Psoas muscle (tissue), 8 donors: ENCODE data around the gene GNG12. TPM values are rescaled to one million over a fixed set of nuclear protein-coding genes. Genes with fewer than 3 reads are reported as not detected.

Source experiments
- ATAC-seq, 4 donors: fragments of 200-7000 bp; cut with Tn5 transposase; one replicate each; pipeline ENCODE4 v1.9.1; 2020; ENCODE audit warnings: moderate library complexity in 3 of 4, mild to moderate bottlenecking in 2 of 4
- DNase-seq, 2 donors: peaks; one replicate each; pipeline ENCODE4 v3.0.0-alpha.2; 2020
- H3K27ac ChIP-seq: fragments of 200-600 bp; one replicate; pipeline ENCODE4 v1.8.0; 2022
- H3K27me3 ChIP-seq, 3 donors: fragments of 200-600 bp in 1 of 3; one replicate each; pipeline versions ENCODE4 v1.6.1 to v1.8.0; 2013 to 2022; ENCODE audit warnings: low read length in 2 of 3, mild to moderate bottlenecking in 2 of 3, moderate library complexity in 1 of 3; ENCODE audit not compliant: insufficient read depth in 3 of 3
- H3K36me3 ChIP-seq, 2 donors: fragments of 200-600 bp in 1 of 2; one replicate each; pipeline versions ENCODE4 v1.6.1 to v1.8.0; 2013 to 2022; ENCODE audit warnings: low read depth in 1 of 2, mild to moderate bottlenecking in 1 of 2, moderate library complexity in 1 of 2; ENCODE audit not compliant: insufficient read depth in 1 of 2
- H3K4me1 ChIP-seq: fragments of 200-600 bp; one replicate; pipeline ENCODE4 v1.8.0; 2022
- H3K4me3 ChIP-seq: fragments of 200-600 bp; one replicate; pipeline ENCODE4 v1.8.0; 2022; ENCODE audit warnings: mild to moderate bottlenecking
- H3K9me3 ChIP-seq: fragments of 200-600 bp; one replicate; pipeline ENCODE4 v1.8.0; 2022
- WGBS, 3 donors: extraction: QIAGEN DNeasy Blood & Tissue Kit; methylation state at CpG; one replicate each; pipeline versions ENCODE4 v1.1.6 to v1.1.7; 2013; 5-methylcytosine and 5-hydroxymethylcytosine counted together
- intact Hi-C, 2 donors: fragments of 100-400 bp; cut with DNase I; formaldehyde crosslinking; loops; one replicate each; pipeline versions ENCODE4 v1.11.0 to v1.14.2; 2022
- polyA plus RNA-seq, 3 donors: library from polyadenylated mRNA; stranded (reverse); fragments of 200-250 nt; gene quantifications; one replicate each; pipeline ENCODE4 v1.2.3, GENCODE V29; 2013
- total RNA-seq, 4 donors: library from RNA; stranded (reverse); fragmentation: NEBNext Ultra II Directional in 2 of 4; extraction: Animal tissue kit (Norgen Biotek cat#: 25700) in 2 of 4; gene quantifications; one replicate each; pipeline versions ENCODE4 v1.2.1 to v1.2.4, GENCODE V29; 2021 to 2023
- TF ChIP-seq, protein P1 (sequence below): fragments of 200-600 bp; IDR thresholded peaks from one replicate; pipeline ENCODE4 v1.8.0; 2022; ENCODE audit warnings: antibody characterized with exemption
- donor health status: healthy with polysubstance abuse.
- donor health status: DM: no; HTN: no; CAD: no; lungs with moderate emphysema.
- donor health status: Bipolar disorder and iron deficiency.
- donor health status: healthy.
- donor health status: DM: yes; HTN: yes; CAD: no.
- donor health status: DM: no; HTN: no; CAD: no.
- donor health status: DM: no; HTN: no; CAD: no.
- donor health status: DM: yes; HTN: yes; CAD: no.

The GNG12 gene
- total and polyA plus RNA-seq, 7 donors: 8.9 to 25.1 (median 18.6) TPM

DNA sequence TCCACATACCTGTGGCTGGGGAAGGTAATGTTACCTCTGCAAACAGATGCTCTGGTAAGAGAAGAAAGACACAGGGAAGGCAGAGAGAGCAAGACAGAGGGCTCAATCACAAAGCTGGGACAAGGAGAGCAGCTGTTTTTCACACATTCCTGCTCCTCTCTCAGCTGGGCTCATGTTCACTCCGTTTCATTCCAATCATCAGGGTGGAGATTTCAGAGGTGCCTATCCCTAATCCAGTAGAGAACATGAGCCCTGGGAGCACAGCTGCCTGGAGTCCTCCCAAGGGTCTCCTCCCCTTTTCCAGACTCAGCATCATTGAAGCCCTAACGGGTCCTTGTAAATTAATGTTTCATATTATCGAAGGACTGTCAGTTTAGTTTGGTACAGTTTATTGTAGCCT, 128.9 kb downstream of the GNG12 start:
- DNase-seq (no peak), ATAC-seq (no peak)
- Histone ChIP-seq H3K27me3 (no peaks in the 10 kb centered on the region), H3K4me3 (no peak overlapping the region), H3K36me3 (peaks cover 0 to 23% of the 10 kb centered on the region in 2 donors), H3K9me3 (no peaks in the 10 kb centered on the region), H3K4me1 (peaks cover 11% of the 10 kb centered on the region), H3K27ac (no peak overlapping the region)
- WGBS, 3 donors: 31 to 52% (median 37%) methylated on average over 3 of the region's 3 CpGs
- TF ChIP-seq, protein P1, sequence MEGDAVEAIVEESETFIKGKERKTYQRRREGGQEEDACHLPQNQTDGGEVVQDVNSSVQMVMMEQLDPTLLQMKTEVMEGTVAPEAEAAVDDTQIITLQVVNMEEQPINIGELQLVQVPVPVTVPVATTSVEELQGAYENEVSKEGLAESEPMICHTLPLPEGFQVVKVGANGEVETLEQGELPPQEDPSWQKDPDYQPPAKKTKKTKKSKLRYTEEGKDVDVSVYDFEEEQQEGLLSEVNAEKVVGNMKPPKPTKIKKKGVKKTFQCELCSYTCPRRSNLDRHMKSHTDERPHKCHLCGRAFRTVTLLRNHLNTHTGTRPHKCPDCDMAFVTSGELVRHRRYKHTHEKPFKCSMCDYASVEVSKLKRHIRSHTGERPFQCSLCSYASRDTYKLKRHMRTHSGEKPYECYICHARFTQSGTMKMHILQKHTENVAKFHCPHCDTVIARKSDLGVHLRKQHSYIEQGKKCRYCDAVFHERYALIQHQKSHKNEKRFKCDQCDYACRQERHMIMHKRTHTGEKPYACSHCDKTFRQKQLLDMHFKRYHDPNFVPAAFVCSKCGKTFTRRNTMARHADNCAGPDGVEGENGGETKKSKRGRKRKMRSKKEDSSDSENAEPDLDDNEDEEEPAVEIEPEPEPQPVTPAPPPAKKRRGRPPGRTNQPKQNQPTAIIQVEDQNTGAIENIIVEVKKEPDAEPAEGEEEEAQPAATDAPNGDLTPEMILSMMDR: no peak
- intact Hi-C loops: loop anchor here in 1 of 2 donors (5.0 kb wide), 1 partner anchor 38 kb away; no protein-coding TSS in a partner anchor

DNA sequence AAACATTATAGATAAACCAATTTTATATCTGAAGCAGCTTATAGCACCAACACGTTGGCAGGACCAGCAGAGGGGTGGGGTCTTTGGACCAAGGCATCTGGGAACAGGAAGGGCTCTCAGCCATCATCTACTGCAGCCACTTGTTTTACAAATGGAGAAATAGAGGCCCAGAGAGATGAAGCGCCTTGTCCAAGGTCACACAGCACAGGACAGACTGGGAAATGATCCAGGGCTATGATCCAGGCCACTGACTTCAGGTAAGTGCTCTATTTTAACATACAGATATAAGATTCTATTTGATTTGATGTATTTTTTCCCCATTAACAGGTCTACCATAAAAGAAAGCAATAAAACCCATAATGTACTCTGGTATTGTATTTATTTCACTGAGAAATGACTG, 131.4 kb downstream of the GNG12 start:
- Histone ChIP-seq H3K9me3 (no peaks in the 10 kb centered on the region), H3K4me3 (no peak overlapping the region), H3K36me3 (peaks cover 0 to 23% of the 10 kb centered on the region in 2 donors), H3K27me3 (no peaks in the 10 kb centered on the region), H3K27ac (no peak overlapping the region), H3K4me1 (peaks cover 4% of the 10 kb centered on the region)
- no peak for ATAC-seq
- intact Hi-C loops: loop anchor here in 1 of 2 donors (5.0 kb wide), 1 partner anchor 40 kb away; no protein-coding TSS in a partner anchor
- WGBS, 3 donors: 94 to 97% (median 95%) methylated on average over 2 of the region's 2 CpGs
- TF ChIP-seq, protein P1: no peak
- DNase-seq: no peak

DNA sequence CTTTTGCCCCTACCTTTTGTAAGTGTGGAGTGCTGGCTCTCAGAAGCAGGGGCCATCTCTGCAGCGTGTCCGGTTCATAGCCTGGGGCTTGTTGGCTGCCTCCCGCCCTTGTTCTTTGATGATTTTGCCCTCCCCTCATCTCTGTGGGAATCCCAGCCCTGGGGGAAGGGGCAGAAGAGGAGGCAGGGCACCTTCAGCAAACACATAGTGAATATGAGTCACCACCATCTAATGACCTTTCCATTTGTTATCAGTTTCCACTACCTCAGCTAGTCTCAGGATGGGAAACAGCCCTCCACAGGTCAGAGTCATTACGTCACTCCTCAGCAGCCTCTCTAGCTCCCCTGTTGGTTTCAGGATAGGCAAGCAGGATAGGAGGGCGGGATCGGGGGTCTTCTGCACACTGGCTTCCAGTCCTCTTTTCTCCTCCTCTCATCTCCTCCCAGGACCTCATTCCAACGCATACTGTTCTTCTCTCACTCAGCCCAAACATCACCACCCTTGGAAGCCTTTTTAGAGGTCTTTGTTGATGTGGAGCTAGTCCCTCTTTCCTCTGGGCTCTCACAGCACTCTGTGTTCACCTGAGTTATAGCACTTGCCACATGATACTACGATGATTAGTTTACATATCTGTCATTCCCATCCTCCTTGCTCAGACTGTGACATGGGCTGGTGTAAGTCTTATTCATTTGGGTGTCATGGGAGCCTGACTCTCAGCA, 132.4 kb downstream of the GNG12 start:
- Histone ChIP-seq H3K9me3 (no peaks in the 10 kb centered on the region), H3K27ac (no peak overlapping the region), H3K27me3 (no peaks in the 10 kb centered on the region), H3K4me3 (no peak overlapping the region), H3K36me3 (peaks cover 0 to 22% of the 10 kb centered on the region in 2 donors), H3K4me1 (no peaks in the 10 kb centered on the region)
- WGBS, 3 donors: 75 to 88% (median 78%) methylated on average over 8 of the region's 8 CpGs
- peak; percentile 45 to 54 (median 48) for ATAC-seq
- no peak for DNase-seq
- intact Hi-C loops: loop anchor here in 1 of 2 donors (5.0 kb wide), 1 partner anchor 41 kb away; no protein-coding TSS in a partner anchor
- TF ChIP-seq, protein P1: no peak

DNA sequence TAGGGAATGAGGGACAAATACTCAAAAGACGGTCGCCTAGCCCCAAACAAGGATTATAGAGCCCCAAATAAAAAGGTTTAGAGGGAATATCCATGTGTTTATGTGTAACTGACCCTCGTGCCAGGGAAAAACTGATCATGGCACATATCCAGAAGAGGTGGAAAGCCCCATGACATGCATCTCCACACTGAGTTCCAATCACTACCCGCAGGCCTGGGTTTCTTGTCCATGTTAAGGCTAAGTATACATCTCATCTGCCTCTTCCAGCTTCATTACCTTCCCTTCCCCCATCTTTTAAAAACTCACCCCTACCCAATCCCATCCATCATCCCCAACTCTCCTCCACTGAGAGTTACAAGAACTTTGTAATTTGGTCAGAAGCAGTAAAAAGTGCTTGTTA, 133.0 kb downstream of the GNG12 start:
- H3K27ac ChIP-seq: no peak overlapping the region
- DNase-seq: no peak
- H3K27me3 ChIP-seq: no peaks in the 10 kb centered on the region
- TF ChIP-seq, protein P1: no peak
- H3K4me3 ChIP-seq: no peak overlapping the region
- peaks cover 0 to 17% of the 10 kb centered on the region in 2 donors for H3K36me3 ChIP-seq
- no peak for ATAC-seq
- H3K4me1 ChIP-seq: no peaks in the 10 kb centered on the region
- intact Hi-C loops: loop anchor here in 1 of 2 donors (5.0 kb wide), 1 partner anchor 42 kb away; no protein-coding TSS in a partner anchor
- no peaks in the 10 kb centered on the region for H3K9me3 ChIP-seq
- WGBS, 3 donors: 49 to 60% (median 57%) methylated on average over 4 of the region's 4 CpGs
